Suprapubic skin (tissue), 4 donors: ENCODE measurements around the gene ZACN. TPM values are rescaled to one million over a fixed set of nuclear protein-coding genes. Genes with fewer than 3 reads are reported as not detected.

Experiments
- DNase-seq, 2 donors: peaks; one replicate each; pipeline ENCODE4 v3.0.0-alpha.2; 2019; ENCODE audit warnings: low spot score in 2 of 2
- H3K27ac ChIP-seq: fragments of 200-600 bp; sonication (generic); one replicate; pipeline ENCODE4 v1.5.1; 2019
- H3K27me3 ChIP-seq: fragments of 200-600 bp; sonication (generic); one replicate; pipeline ENCODE4 v1.5.1; 2019
- H3K36me3 ChIP-seq: fragments of 200-600 bp; sonication (generic); one replicate; pipeline ENCODE4 v1.5.1; 2019
- H3K4me1 ChIP-seq: fragments of 200-600 bp; sonication (generic); one replicate; pipeline ENCODE4 v1.5.1; 2019
- H3K4me3 ChIP-seq: fragments of 200-600 bp; sonication (generic); one replicate; pipeline ENCODE4 v1.5.1; 2019; ENCODE audit warnings: mild to moderate bottlenecking
- H3K9me3 ChIP-seq: fragments of 200-600 bp; sonication (generic); one replicate; pipeline ENCODE4 v1.5.1; 2019
- CTCF ChIP-seq, 2 donors: fragments of 200-600 bp in 1 of 2; fragments of 450-650 bp in 1 of 2; sonication (generic) in 1 of 2; IDR thresholded peaks; one replicate each; pipeline ENCODE4 v1.5.1; 2016 to 2019; ENCODE audit warnings: antibody characterized with exemption in 2 of 2, mild to moderate bottlenecking in 1 of 2, moderate library complexity in 1 of 2
- EP300 ChIP-seq: sonication (generic); formaldehyde crosslinking; IDR thresholded peaks from one replicate; pipeline ENCODE4 v1.6.1; 2017; ENCODE audit warnings: antibody characterized with exemption
- POLR2A ChIP-seq, 2 donors: fragments of 450-650 bp; IDR thresholded peaks; one replicate each; pipeline ENCODE4 v1.6.1; 2017; ENCODE audit warnings: antibody characterized with exemption in 2 of 2, mild to moderate bottlenecking in 2 of 2, moderate library complexity in 2 of 2
- POLR2AphosphoS5 ChIP-seq, 3 donors: sonication (generic); formaldehyde crosslinking; IDR thresholded peaks; one replicate each; pipeline ENCODE4 v1.6.1; 2017; ENCODE audit warnings: antibody characterized with exemption in 3 of 3
- WGBS: methylation state at CpG from one replicate; pipeline ENCODE4 v1.1.5; 2018; 5-methylcytosine and 5-hydroxymethylcytosine counted together
- total RNA-seq, 4 donors: library from RNA; depleted of rRNA; stranded (reverse); fragments of >200 nt; gene quantifications; one replicate each; pipeline ENCODE4 v1.1.0, GENCODE V29; 2016

The ZACN gene
- total RNA-seq, 4 donors from 2014 or later = not detected

- peaks cover 32% of the 10 kb centered on the region for H3K27me3 ChIP-seq
- WGBS = 75% methylated on average over 25 of the region's 27 CpGs
- H3K4me1 ChIP-seq = peaks cover 17% of the 10 kb centered on the region
- no peak for DNase-seq
- no peak overlapping the region for H3K4me3 ChIP-seq
- no peak overlapping the region for H3K27ac ChIP-seq
- no peak for TF ChIP-seq POLR2AphosphoS5 (IDR thresholded peaks at IDR 0.05)
- no peak for TF ChIP-seq EP300
- TF ChIP-seq POLR2A (IDR thresholded peaks at IDR 0.05) = no peak
- no peak for TF ChIP-seq CTCF (IDR thresholded peaks at IDR 0.05)
- peaks cover 43% of the 10 kb centered on the region for H3K36me3 ChIP-seq
- no peaks in the 10 kb centered on the region for H3K9me3 ChIP-seq
Observed at GRCh38 chr17:76081295-76082210, 2.6 kb downstream of the ZACN start.

GRCh38 chr17:76082326-76083251, 3.6 kb downstream of the ZACN start:
- peaks cover 22% of the 10 kb centered on the region for H3K27me3 ChIP-seq
- 78% methylated on average over 15 of the region's 20 CpGs for WGBS
- peaks cover 7% of the 10 kb centered on the region for H3K4me1 ChIP-seq
- H3K36me3 ChIP-seq = peaks cover 54% of the 10 kb centered on the region
- no peak overlapping the region for H3K27ac ChIP-seq
- no peaks in the 10 kb centered on the region for H3K9me3 ChIP-seq
- TF ChIP-seq POLR2AphosphoS5 (IDR thresholded peaks at IDR 0.05) = no peak
- TF ChIP-seq POLR2A (IDR thresholded peaks at IDR 0.05) = no peak
- no peak for TF ChIP-seq CTCF (IDR thresholded peaks at IDR 0.05)
- TF ChIP-seq EP300 = no peak
- no peak for DNase-seq
- H3K4me3 ChIP-seq = no peak overlapping the region

GRCh38 chr17:76083536-76084182, 4.7 kb downstream of the ZACN start:
- 76% methylated on average over 13 of the region's 15 CpGs for WGBS
- TF ChIP-seq POLR2AphosphoS5 (IDR thresholded peaks at IDR 0.05) (no peak), EP300 (no peak), CTCF (IDR thresholded peaks at IDR 0.05) (no peak), POLR2A (IDR thresholded peaks at IDR 0.05) (no peak)
- peaks cover 64% of the 10 kb centered on the region for H3K36me3 ChIP-seq

GRCh38 chr17:76085066-76085730, 6.2 kb downstream of the ZACN start:
- Histone ChIP-seq H3K9me3 (no peaks in the 10 kb centered on the region), H3K27ac (no peak overlapping the region), H3K36me3 (peaks cover 80% of the 10 kb centered on the region), H3K27me3 (no peaks in the 10 kb centered on the region), H3K4me1 (peaks cover 3% of the 10 kb centered on the region), H3K4me3 (no peak overlapping the region)
- TF ChIP-seq CTCF (IDR thresholded peaks at IDR 0.05) (no peak), EP300 (no peak), POLR2AphosphoS5 (IDR thresholded peaks at IDR 0.05) (no peak), POLR2A (IDR thresholded peaks at IDR 0.05) (no peak)
- WGBS = 84% methylated on average over 11 of the region's 17 CpGs
- DNase-seq = no peak

More at GRCh38 chr17:76083536-76084182, 4.7 kb downstream of the ZACN start:
- H3K4me1 ChIP-seq = peaks cover 7% of the 10 kb centered on the region
- no peak for DNase-seq
- H3K27ac ChIP-seq = no peak overlapping the region
- H3K9me3 ChIP-seq = no peaks in the 10 kb centered on the region
- H3K27me3 ChIP-seq = peaks cover 11% of the 10 kb centered on the region
- H3K4me3 ChIP-seq = no peak overlapping the region
